ENCODE measurements around the gene CACNA1H.
A peak's percentile ranks its signal among the peaks of the same experiment; 100 is the strongest.

Gene CACNA1H

DNA sequence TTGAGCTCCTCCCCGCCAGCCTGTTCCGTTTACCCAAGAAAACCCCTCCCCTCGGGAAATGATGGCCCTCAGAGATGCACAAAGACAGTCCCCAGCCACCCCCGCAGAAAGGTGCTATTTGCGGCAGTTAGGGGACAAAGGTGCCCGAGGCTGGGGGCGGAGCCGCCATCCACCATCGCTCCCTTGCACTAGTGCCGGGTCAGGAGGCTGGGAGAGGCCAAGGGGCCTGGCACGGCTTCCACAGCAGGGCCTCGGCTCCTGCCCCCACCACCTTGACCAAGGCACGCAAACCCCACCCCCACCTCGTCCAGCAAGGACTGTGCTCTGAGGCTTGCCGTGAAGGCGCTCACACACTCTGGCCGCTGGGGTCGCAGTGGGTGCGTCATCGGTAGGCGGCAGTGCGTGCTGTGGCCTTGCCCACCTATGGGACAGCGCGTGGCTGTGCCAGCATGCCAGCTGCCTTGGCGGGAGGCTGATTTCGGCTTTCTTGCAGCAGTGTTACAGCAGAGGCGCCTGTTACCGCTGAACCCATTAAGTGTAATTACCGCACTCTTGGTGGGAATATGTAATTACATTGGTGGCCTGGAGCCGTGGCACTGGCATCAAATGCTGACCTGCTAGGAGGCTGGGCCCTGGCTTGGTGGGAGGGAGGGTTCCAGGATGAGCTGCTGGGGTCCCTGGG lies 40.4 kb downstream of the CACNA1H start:
- Histone ChIP-seq H3K27ac (ENCODE audit: low read length) (no peak overlapping the region), H3K4me2 (ENCODE audit: low read length) (no peak overlapping the region)

GRCh38 chr16:1193825-1194581 lies 41.1 kb downstream of the CACNA1H start:
- no peaks in the 10 kb centered on the region for H3K79me2 ChIP-seq (ENCODE audit: low read length)
- H3K4me1 ChIP-seq (ENCODE audit: low read length), result no peaks in the 10 kb centered on the region
- no peak overlapping the region for H3K4me2 ChIP-seq (ENCODE audit: low read length)
- H3K27ac ChIP-seq (ENCODE audit: low read length), result no peak overlapping the region
- H4K20me1 ChIP-seq (ENCODE audit: insufficient read depth, low read length), result 0 out of 2 replicates have a peak, but pooled peaks cover 4% of the 10 kb centered on the region
- no peaks in the 10 kb centered on the region for H3K27me3 ChIP-seq (ENCODE audit: low read depth, low read length)
- no peak overlapping the region for H3K9ac ChIP-seq (ENCODE audit: low read length)
- H3K36me3 ChIP-seq (replicated peaks; ENCODE audit: low read depth, low read length), result no peaks in the 10 kb centered on the region
- no peaks in the 10 kb centered on the region for H3K9me3 ChIP-seq (ENCODE audit: insufficient read depth, low read length)
- TF ChIP-seq, protein P1, sequence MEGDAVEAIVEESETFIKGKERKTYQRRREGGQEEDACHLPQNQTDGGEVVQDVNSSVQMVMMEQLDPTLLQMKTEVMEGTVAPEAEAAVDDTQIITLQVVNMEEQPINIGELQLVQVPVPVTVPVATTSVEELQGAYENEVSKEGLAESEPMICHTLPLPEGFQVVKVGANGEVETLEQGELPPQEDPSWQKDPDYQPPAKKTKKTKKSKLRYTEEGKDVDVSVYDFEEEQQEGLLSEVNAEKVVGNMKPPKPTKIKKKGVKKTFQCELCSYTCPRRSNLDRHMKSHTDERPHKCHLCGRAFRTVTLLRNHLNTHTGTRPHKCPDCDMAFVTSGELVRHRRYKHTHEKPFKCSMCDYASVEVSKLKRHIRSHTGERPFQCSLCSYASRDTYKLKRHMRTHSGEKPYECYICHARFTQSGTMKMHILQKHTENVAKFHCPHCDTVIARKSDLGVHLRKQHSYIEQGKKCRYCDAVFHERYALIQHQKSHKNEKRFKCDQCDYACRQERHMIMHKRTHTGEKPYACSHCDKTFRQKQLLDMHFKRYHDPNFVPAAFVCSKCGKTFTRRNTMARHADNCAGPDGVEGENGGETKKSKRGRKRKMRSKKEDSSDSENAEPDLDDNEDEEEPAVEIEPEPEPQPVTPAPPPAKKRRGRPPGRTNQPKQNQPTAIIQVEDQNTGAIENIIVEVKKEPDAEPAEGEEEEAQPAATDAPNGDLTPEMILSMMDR (IDR thresholded peaks at IDR 0.05; ENCODE audit: low read depth, low read length), result no peak
- no peak for TF ChIP-seq EZH2phosphoT487 (IDR thresholded peaks at IDR 0.05; ENCODE audit: low read depth)
- H3K4me3 ChIP-seq (ENCODE audit: low read length), result no peak overlapping the region
- no peak overlapping the region for H2AFZ ChIP-seq (ENCODE audit: low read depth, low read length)

More for the DNA sequence above, 40.4 kb downstream of the CACNA1H start:
- TF ChIP-seq, protein P1 (IDR thresholded peaks at IDR 0.05; ENCODE audit: low read depth, low read length), result no peak
- no peak for TF ChIP-seq EZH2phosphoT487 (IDR thresholded peaks at IDR 0.05; ENCODE audit: low read depth)
- Histone ChIP-seq H3K4me1 (ENCODE audit: low read length) (no peaks in the 10 kb centered on the region), H3K79me2 (ENCODE audit: low read length) (no peaks in the 10 kb centered on the region), H4K20me1 (ENCODE audit: insufficient read depth, low read length) (0 out of 2 replicates have a peak, but pooled peaks cover 8% of the 10 kb centered on the region), H3K9ac (ENCODE audit: low read length) (no peak overlapping the region), H3K4me3 (ENCODE audit: low read length) (no peak overlapping the region), H3K9me3 (ENCODE audit: insufficient read depth, low read length) (no peaks in the 10 kb centered on the region), H3K27me3 (ENCODE audit: low read depth, low read length) (no peaks in the 10 kb centered on the region), H3K36me3 (replicated peaks; ENCODE audit: low read depth, low read length) (no peaks in the 10 kb centered on the region), H2AFZ (ENCODE audit: low read depth, low read length) (no peak overlapping the region)

DNA sequence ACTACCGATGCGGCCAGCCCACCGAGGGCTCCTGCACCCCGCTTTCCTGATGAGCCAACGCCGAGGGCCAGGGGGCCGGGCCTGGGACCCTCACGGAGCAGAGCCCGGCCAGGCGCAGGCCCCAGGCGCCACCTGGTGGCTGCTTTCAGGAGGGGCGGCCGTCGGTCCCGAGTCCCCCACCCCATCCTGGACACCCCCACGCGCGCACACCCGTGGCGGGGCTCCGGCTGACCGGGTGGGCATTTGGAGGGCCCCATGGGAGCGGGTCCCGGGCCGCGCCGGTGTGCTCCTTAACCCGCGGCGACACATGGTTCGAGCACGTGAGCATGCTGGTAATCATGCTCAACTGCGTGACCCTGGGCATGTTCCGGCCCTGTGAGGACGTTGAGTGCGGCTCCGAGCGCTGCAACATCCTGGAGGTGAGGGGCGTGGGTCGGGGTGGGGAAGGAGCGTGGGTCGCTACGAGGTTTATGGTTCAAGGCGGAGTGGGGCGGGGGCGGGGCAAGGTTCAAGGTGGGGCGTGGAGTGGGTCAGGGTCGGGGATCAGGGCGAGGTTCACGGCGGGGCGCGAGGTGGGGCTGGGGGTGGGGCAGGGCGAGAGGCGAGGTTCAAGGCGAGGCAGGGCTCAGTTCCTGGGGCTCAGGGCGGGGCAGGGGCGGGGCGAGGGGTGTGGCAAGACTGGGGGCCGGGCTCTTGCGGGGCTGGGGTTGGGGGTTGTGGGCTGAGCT lies 41.9 kb downstream of the CACNA1H start:
- Histone ChIP-seq H3K4me2 (ENCODE audit: low read length) (no peak overlapping the region), H3K9ac (ENCODE audit: low read length) (no peak overlapping the region)

More for the DNA sequence above, 41.9 kb downstream of the CACNA1H start:
- TF ChIP-seq EZH2phosphoT487 (IDR thresholded peaks at IDR 0.05; ENCODE audit: low read depth), result no peak
- TF ChIP-seq, protein P1 (IDR thresholded peaks at IDR 0.05; ENCODE audit: low read depth, low read length), result peak; percentile 71
- Histone ChIP-seq H3K9me3 (ENCODE audit: insufficient read depth, low read length) (no peaks in the 10 kb centered on the region), H3K36me3 (replicated peaks; ENCODE audit: low read depth, low read length) (no peaks in the 10 kb centered on the region), H3K4me3 (ENCODE audit: low read length) (no peak overlapping the region), H3K27ac (ENCODE audit: low read length) (no peak overlapping the region), H3K4me1 (ENCODE audit: low read length) (no peaks in the 10 kb centered on the region), H3K27me3 (ENCODE audit: low read depth, low read length) (no peaks in the 10 kb centered on the region), H3K79me2 (ENCODE audit: low read length) (no peaks in the 10 kb centered on the region), H4K20me1 (ENCODE audit: insufficient read depth, low read length) (0 out of 2 replicates have a peak, but pooled peaks cover 3% of the 10 kb centered on the region), H2AFZ (ENCODE audit: low read depth, low read length) (no peak overlapping the region)

All from OCI-LY3 (cell line).